Amygdala (tissue), 56 donors: ENCODE data around the gene WNT11.
"Not testable (repeated sequence)": the region's sequence is repeated elsewhere in the genome, so short reads cannot be mapped to it uniquely, and the experiment has no call there.

Experiments used
- DNase-seq, 56 donors: peaks; one replicate each; lab custom pipeline; 2025; lab: John Stamatoyannopoulos, UW

WNT11 gene

DNA sequence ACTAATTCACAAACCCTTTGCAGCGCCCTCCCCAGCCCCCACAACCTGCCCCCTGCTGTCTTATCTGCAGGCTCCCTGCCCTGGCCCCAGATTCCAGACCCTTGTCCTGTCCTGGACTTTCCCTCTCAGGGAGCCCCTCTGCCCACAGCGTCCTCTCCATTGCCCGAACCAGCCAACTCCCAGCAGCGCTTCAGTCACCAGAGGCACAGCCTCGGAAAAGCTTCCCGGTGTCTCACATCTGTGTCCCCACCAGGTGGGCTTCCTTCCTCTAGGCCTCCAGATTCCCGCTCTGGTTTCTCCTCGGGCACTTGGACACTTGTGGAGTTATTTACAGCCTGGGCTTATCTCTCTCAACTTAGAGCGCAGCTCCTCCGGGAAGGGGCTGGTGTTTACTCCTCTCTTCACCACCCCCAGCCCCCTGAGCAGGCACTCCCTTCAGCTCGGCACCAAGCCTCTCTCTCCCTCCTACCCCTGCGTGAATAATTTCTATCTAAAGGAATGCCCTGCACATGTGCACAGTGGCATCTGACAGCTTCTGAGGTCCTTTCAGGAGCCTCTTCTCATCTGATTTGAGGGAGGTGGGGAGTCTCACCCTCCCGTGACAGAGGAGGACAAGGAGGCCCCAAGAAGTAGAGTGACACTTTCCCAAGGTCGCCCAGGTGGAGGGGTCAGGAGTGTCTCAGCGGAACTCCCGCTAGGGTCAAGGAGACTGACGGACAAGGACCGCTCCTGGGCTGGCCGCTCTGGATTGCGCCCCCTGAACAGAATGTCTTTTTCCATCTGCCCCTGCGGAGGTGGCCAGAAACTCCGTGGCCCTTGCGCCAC is 838 bp downstream of the WNT11 start:
- no peak for DNase-seq

DNA sequence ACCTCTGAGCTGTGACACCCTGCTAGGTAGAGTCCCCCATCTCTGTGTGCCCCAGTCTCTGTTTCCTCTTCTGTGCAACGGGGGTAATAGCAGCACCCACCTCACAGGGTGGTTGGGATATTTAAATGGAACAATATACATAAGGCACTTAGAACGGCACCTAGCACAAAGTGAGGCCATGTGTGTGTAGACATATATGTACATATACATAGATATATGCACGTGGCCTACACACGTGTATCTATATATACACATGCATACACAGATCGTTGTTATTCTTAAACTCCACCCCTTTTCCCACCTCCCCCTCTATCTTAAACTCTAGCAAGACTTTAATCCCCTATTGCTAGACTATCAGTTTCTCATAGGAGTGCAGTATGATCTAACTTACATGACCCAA is 2.4 kb downstream of the WNT11 start:
- no peak for DNase-seq

- no peak for DNase-seq
Measured at GRCh38 chr11:76203131-76203925, 3.0 kb downstream of the WNT11 start.

GRCh38 chr11:76201672-76202412 is 4.5 kb downstream of the WNT11 start:
- DNase-seq: no peak

DNA sequence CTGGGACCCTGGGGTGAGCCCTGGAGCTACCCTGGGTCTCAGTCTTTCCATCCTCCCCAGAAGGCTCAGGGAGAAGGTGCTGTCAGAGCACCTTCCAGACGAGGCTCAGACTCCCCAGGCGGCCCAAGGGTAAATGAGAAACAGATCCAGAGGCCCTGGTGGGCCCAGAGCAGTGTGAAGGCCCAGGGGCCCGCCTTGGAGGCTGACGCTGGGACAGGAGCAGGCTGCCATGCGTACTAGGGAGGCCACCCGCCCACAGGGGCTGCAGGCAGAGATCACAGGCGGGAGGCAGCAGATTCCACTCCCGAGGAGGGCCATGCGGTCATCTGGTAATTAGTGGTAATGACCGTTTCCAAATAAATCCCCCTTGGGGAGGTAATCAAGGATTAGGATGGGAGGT is 5.2 kb downstream of the WNT11 start:
- DNase-seq: no peak

- no peak for DNase-seq
Measured at GRCh38 chr11:76200006-76200940, 6.0 kb downstream of the WNT11 start.

- not testable (repeated sequence) for DNase-seq
Measured at GRCh38 chr11:76198691-76199090, 7.6 kb downstream of the WNT11 start.

DNA sequence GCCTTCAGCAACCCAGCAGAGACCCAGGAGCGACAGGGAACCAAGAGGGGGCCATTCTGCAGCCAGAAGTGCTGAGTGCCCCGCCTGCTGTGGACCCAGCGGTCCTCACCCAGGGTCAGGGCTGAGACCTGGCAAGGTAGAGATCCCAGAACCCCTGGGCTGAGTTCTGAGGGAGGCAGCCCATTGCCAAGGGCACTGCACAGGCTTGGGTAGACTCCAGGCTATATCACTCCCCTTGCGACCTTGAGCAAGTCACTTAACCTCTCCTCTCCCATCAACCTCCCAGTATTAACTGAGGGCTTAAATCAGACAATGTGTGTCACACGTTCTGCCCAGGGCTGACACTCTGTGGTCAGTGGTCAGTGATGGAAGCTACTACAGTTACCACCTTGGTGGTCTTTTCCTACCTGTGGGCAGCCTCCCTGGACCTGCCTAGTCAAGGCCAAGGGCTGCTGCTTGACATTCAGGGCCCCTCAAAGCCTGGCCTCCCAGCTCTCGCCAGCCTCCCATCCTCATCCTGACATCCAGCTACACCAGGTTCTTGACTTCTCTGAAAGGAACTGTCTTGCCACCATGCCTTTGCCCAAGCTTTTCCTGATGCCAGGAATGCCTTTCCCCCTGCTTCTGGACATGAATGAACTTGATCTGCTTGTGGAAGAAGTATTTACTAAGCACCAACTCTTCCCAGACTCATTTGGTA is 8.2 kb downstream of the WNT11 start:
- DNase-seq: no peak

- DNase-seq: no peak
Measured at GRCh38 chr11:76197332-76197731, 9.0 kb downstream of the WNT11 start.

- no peak for DNase-seq
Measured at GRCh38 chr11:76196849-76197248, 9.5 kb downstream of the WNT11 start.

- no peak for DNase-seq
Measured at GRCh38 chr11:76194872-76195668, 11.2 kb downstream of the WNT11 start.

DNA sequence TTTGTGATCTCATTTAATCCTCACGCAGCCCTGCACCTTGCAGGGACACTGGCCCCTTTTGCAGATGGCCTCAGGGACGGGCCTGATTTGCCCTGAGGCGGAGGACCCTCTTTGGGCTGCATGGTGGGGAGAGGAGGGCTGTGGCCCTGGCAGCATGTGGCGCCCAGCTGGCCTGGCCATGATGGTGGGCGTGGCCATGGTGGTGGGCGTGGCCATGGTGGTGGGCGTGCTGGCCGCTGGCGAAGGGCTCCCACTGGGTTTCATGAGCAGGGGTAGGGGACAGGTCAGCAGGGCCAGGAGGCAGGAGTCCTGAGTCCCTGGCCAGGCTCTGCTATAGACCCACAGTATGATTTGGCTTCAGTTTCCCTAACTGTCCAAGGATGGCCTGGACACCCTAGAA is 13.1 kb downstream of the WNT11 start:
- DNase-seq: no peak

DNA sequence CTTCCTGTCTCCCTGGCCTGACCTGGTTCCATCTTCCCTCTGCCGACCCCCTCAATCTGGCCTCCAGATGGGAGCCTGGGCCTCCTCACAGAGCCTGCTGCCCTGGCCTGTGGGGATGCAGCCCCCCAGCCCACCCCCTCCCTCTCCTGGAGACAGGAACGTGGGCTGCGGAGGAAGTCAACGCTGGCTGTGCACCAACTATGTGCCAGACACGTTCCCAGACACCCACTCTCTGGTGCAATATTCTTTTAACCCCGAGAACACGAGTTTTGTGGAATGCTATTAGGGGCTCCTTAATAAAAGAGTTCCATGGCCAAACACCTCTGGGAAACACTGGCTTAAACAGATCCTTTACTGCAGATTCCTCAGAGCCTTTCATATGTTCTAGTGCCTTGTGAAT is 15.9 kb downstream of the WNT11 start:
- DNase-seq: no peak

- no peak for DNase-seq
Measured at GRCh38 chr11:76189682-76190081, 16.6 kb downstream of the WNT11 start.

- no peak for DNase-seq
Measured at GRCh38 chr11:76188873-76189272, 17.4 kb downstream of the WNT11 start.

DNA sequence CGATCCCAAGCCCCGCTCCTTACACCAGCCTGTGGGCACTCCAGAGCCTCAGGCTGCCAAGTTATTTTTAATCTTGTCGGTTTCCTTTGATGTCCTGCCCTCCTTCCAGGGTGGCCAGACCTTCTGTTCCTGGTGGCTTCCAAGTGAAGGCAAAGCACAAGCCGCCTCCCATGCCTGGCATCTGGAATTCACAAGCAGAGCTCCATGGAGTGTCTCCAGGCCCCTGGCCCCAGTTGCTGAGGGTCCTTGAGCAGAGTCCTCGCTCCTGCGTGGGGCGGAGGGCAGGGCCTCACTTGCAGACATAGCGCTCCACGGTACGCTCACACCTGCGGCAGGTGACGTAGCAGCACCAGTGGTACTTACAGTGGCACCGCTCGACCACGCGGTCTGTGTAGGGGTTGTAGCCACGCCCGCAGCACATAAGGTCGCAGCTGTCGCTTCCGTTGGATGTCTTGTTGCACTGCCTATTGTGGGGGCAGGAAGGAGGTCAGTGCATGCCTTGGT is 19.5 kb downstream of the WNT11 start:
- DNase-seq: no peak

- DNase-seq: peak in 5 of 56 donors; percentile 8 to 27 (median 12)
Measured at GRCh38 chr11:76185931-76186401, 20.3 kb downstream of the WNT11 start.

- no peak for DNase-seq
Measured at GRCh38 chr11:76185511-76185910, 20.8 kb downstream of the WNT11 start.
